Bronchial epithelial cell (primary cell): ENCODE results near the gene TYW1. TPM values are rescaled to one million over a fixed set of nuclear protein-coding genes. Genes with fewer than 3 reads are reported as not detected.
"Not testable (repeated sequence)": the region's sequence is repeated elsewhere in the genome, so short reads cannot be mapped to it uniquely, and the experiment has no call there.

ENCODE experiments used
- DNase-seq: peaks from one replicate; pipeline ENCODE4 v3.0.0-alpha.2; 2010; ENCODE audit warnings: low read depth
- FAIRE-seq: peaks from 2 replicates; lab custom pipeline; 2011; peaks lifted over from hg19 to GRCh38; lab: Jason Lieb, UNC
- H3K27me3 ChIP-seq: 2 replicates; pipeline ENCODE4 v1.5.1; 2011; ENCODE audit warnings: low read length; ENCODE audit not compliant: control insufficient read depth, insufficient read depth
- H3K36me3 ChIP-seq: 2 replicates; pipeline ENCODE4 v1.5.1; 2011; ENCODE audit warnings: low read length; ENCODE audit not compliant: control insufficient read depth, insufficient read depth
- H3K4me3 ChIP-seq: 2 replicates; pipeline ENCODE4 v1.5.1; 2011; ENCODE audit warnings: mild to moderate bottlenecking, low read depth, low read length, control low read depth
- CTCF ChIP-seq: IDR thresholded peaks from 2 replicates; pipeline ENCODE4 v1.5.1; 2011; ENCODE audit warnings: mild to moderate bottlenecking, moderate library complexity, low read length, control low read depth, inconsistent platforms; ENCODE audit not compliant: insufficient read depth, severe bottlenecking
- total RNA-seq: library from RNA; depleted of rRNA; stranded (reverse); fragments of >200 nt; gene quantifications from 2 replicates; pipeline ENCODE4 v1.2.1, GENCODE V29; 2014

Gene TYW1
- total RNA-seq, 1 donor from 2014 or later: 28.4 TPM

- FAIRE-seq, H3K27me3 ChIP-seq, H3K36me3 ChIP-seq, H3K4me3 ChIP-seq, DNase-seq: not testable (repeated sequence)
These were observed 232.4 kb downstream of the TYW1 start for GRCh38 chr7:67229018-67229417.

- FAIRE-seq, H3K36me3 ChIP-seq: not testable (repeated sequence)
These were observed 233.4 kb downstream of the TYW1 start for GRCh38 chr7:67230029-67230428.

GRCh38 chr7:67233506-67233905, 236.9 kb downstream of the TYW1 start:
- DNase-seq, H3K4me3 ChIP-seq, FAIRE-seq: not testable (repeated sequence)

More at GRCh38 chr7:67230029-67230428, 233.4 kb downstream of the TYW1 start:
- not testable (repeated sequence) for H3K4me3 ChIP-seq, DNase-seq, H3K27me3 ChIP-seq

GRCh38 chr7:67236216-67236615, 239.6 kb downstream of the TYW1 start:
- not testable (repeated sequence) for DNase-seq, H3K36me3 ChIP-seq, FAIRE-seq, H3K4me3 ChIP-seq, H3K27me3 ChIP-seq

More at GRCh38 chr7:67233506-67233905, 236.9 kb downstream of the TYW1 start:
- not testable (repeated sequence) for H3K36me3 ChIP-seq, H3K27me3 ChIP-seq

- DNase-seq, H3K36me3 ChIP-seq, H3K4me3 ChIP-seq, H3K27me3 ChIP-seq, FAIRE-seq: not testable (repeated sequence)
These were observed 246.2 kb downstream of the TYW1 start for GRCh38 chr7:67242871-67243270.

GRCh38 chr7:67248364-67248763, 251.7 kb downstream of the TYW1 start:
- H3K36me3 ChIP-seq, FAIRE-seq, H3K4me3 ChIP-seq, DNase-seq, H3K27me3 ChIP-seq: not testable (repeated sequence)

GRCh38 chr7:67251986-67252558, 255.4 kb downstream of the TYW1 start:
- FAIRE-seq: no peak
- no peak overlapping the region for H3K4me3 ChIP-seq
- no peak for TF ChIP-seq CTCF

GRCh38 chr7:67255076-67255475, 258.4 kb downstream of the TYW1 start:
- DNase-seq: peak; percentile 22
- not testable (repeated sequence) for FAIRE-seq

More at GRCh38 chr7:67251986-67252558, 255.4 kb downstream of the TYW1 start:
- H3K27me3 ChIP-seq: no peaks in the 10 kb centered on the region
- no peaks in the 10 kb centered on the region for H3K36me3 ChIP-seq
- no peak for DNase-seq

GRCh38 chr7:67257779-67258178, 261.1 kb downstream of the TYW1 start:
- not testable (repeated sequence) for H3K27me3 ChIP-seq, FAIRE-seq, H3K36me3 ChIP-seq, H3K4me3 ChIP-seq
- DNase-seq: peak; percentile 36

More at GRCh38 chr7:67255076-67255475, 258.4 kb downstream of the TYW1 start:
- not testable (repeated sequence) for H3K27me3 ChIP-seq, H3K36me3 ChIP-seq, H3K4me3 ChIP-seq

GRCh38 chr7:67259363-67259762, 262.7 kb downstream of the TYW1 start:
- not testable (repeated sequence) for DNase-seq, H3K4me3 ChIP-seq, FAIRE-seq, H3K36me3 ChIP-seq, H3K27me3 ChIP-seq

GRCh38 chr7:67260166-67260586, 263.5 kb downstream of the TYW1 start:
- not testable (repeated sequence) for DNase-seq, H3K27me3 ChIP-seq, FAIRE-seq, H3K4me3 ChIP-seq, H3K36me3 ChIP-seq

GRCh38 chr7:67264000-67264399, 267.4 kb downstream of the TYW1 start:
- DNase-seq, H3K4me3 ChIP-seq, H3K36me3 ChIP-seq, FAIRE-seq, H3K27me3 ChIP-seq: not testable (repeated sequence)

- H3K36me3 ChIP-seq, H3K27me3 ChIP-seq, H3K4me3 ChIP-seq, DNase-seq, FAIRE-seq: not testable (repeated sequence)
These were observed 269.4 kb downstream of the TYW1 start for GRCh38 chr7:67266070-67266469.
